GM23338 (cell line): ENCODE measurements around the gene EIF1AX.

Experiments used
- CREB1 ChIP-seq: fragments of 250-450 bp; sonication (Bioruptor Pico); IDR thresholded peaks from 2 replicates; pipeline ENCODE4 v1.5.0; 2020; ENCODE audit warnings: low read depth, mild to moderate bottlenecking, moderate library complexity
- CTCF ChIP-seq, 2 experiments: fragments of 200-600 bp in 1 of 2; sonication (generic) in 1 of 2; conservative IDR thresholded peaks; 2 replicates each; pipeline versions ENCODE4 v1.5.1 to v1.6.1; 2016 to 2017; ENCODE audit warnings: antibody characterized with exemption in 2 of 2, low read depth in 2 of 2, mild to moderate bottlenecking in 2 of 2, moderate library complexity in 1 of 2
- ETS1 ChIP-seq: IDR thresholded peaks from 2 replicates; pipeline ENCODE4 v1.6.1; 2016; ENCODE audit warnings: antibody characterized with exemption
- EZH2 ChIP-seq: fragments of 200-600 bp; sonication (generic); IDR thresholded peaks from one replicate; pipeline ENCODE4 v1.8.0; 2017; ENCODE audit warnings: antibody characterized with exemption, mild to moderate bottlenecking, low read depth; ENCODE audit not compliant: unreplicated experiment
- EZH2phosphoT487 ChIP-seq: fragments of 200-600 bp; sonication (generic); IDR thresholded peaks from one replicate; pipeline ENCODE4 v1.8.1; 2018; ENCODE audit warnings: antibody characterized with exemption; ENCODE audit not compliant: unreplicated experiment
- JUNB ChIP-seq: IDR thresholded peaks from one replicate; pipeline ENCODE4 v1.6.1; 2016; ENCODE audit warnings: antibody characterized with exemption; ENCODE audit not compliant: unreplicated experiment
- NANOG ChIP-seq: IDR thresholded peaks from 2 replicates; pipeline ENCODE4 v1.6.1; 2016; ENCODE audit warnings: antibody characterized with exemption, borderline replicate concordance
- POLR2AphosphoS5 ChIP-seq: IDR thresholded peaks from 2 replicates; pipeline ENCODE4 v1.6.1; 2016; ENCODE audit warnings: antibody characterized with exemption, low read depth
- REST ChIP-seq: IDR thresholded peaks from one replicate; pipeline ENCODE4 v1.6.1; 2018; ENCODE audit warnings: antibody characterized with exemption; ENCODE audit not compliant: unreplicated experiment
- STAT1 ChIP-seq: IDR thresholded peaks from one replicate; pipeline ENCODE4 v1.6.1; 2016; ENCODE audit warnings: antibody characterized with exemption; ENCODE audit not compliant: unreplicated experiment
- ZNF114 ChIP-seq: fragments of 250-450 bp; sonication (Bioruptor Pico); IDR thresholded peaks from 2 replicates; pipeline ENCODE4 v1.5.0; 2020; ENCODE audit warnings: mild to moderate bottlenecking, moderate library complexity
- ZNF331 ChIP-seq: fragments of 250-450 bp; sonication (Bioruptor Pico); IDR thresholded peaks from 2 replicates; pipeline ENCODE4 v1.5.0; 2020; ENCODE audit warnings: low read depth, mild to moderate bottlenecking, moderate library complexity
- TF ChIP-seq, protein P1 (sequence below): fragments of 250-450 bp; sonication (Bioruptor Pico); IDR thresholded peaks from 2 replicates; pipeline ENCODE4 v1.5.0; 2020; ENCODE audit warnings: mild to moderate bottlenecking, moderate library complexity

DNA sequence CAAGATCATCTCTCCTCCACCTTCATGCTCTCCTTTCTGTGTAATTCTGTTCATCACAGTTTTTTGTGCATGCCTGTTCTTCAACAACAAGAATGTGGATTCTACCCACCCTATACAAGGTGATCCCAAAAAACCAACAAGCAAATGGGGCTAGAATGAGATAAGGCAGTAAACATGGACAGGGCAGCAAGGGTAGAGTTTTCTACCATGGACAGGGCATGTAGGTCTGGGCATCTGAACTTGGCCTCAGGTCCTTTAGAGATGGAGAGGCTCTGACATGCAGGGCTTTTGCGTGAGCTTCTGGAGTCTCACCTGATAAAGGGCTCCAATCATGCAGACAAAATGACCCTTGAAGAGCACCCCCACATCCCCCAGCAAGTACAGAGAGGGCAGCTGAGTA lies 61.4 kb downstream of the EIF1AX start:
- no peak for TF ChIP-seq CREB1 (CRISPR knock-in tag)
- TF ChIP-seq CTCF (conservative IDR thresholded peaks at IDR 0.05; ENCODE audit: low read depth in 2 of 2) = no peak
- TF ChIP-seq EZH2 = no peak
- peak; percentile 35 for TF ChIP-seq REST
- no peak for TF ChIP-seq POLR2AphosphoS5
- TF ChIP-seq EZH2phosphoT487 = no peak
- no peak for TF ChIP-seq ETS1
- no peak for TF ChIP-seq ZNF331 (CRISPR knock-in tag)
- TF ChIP-seq, protein P1, sequence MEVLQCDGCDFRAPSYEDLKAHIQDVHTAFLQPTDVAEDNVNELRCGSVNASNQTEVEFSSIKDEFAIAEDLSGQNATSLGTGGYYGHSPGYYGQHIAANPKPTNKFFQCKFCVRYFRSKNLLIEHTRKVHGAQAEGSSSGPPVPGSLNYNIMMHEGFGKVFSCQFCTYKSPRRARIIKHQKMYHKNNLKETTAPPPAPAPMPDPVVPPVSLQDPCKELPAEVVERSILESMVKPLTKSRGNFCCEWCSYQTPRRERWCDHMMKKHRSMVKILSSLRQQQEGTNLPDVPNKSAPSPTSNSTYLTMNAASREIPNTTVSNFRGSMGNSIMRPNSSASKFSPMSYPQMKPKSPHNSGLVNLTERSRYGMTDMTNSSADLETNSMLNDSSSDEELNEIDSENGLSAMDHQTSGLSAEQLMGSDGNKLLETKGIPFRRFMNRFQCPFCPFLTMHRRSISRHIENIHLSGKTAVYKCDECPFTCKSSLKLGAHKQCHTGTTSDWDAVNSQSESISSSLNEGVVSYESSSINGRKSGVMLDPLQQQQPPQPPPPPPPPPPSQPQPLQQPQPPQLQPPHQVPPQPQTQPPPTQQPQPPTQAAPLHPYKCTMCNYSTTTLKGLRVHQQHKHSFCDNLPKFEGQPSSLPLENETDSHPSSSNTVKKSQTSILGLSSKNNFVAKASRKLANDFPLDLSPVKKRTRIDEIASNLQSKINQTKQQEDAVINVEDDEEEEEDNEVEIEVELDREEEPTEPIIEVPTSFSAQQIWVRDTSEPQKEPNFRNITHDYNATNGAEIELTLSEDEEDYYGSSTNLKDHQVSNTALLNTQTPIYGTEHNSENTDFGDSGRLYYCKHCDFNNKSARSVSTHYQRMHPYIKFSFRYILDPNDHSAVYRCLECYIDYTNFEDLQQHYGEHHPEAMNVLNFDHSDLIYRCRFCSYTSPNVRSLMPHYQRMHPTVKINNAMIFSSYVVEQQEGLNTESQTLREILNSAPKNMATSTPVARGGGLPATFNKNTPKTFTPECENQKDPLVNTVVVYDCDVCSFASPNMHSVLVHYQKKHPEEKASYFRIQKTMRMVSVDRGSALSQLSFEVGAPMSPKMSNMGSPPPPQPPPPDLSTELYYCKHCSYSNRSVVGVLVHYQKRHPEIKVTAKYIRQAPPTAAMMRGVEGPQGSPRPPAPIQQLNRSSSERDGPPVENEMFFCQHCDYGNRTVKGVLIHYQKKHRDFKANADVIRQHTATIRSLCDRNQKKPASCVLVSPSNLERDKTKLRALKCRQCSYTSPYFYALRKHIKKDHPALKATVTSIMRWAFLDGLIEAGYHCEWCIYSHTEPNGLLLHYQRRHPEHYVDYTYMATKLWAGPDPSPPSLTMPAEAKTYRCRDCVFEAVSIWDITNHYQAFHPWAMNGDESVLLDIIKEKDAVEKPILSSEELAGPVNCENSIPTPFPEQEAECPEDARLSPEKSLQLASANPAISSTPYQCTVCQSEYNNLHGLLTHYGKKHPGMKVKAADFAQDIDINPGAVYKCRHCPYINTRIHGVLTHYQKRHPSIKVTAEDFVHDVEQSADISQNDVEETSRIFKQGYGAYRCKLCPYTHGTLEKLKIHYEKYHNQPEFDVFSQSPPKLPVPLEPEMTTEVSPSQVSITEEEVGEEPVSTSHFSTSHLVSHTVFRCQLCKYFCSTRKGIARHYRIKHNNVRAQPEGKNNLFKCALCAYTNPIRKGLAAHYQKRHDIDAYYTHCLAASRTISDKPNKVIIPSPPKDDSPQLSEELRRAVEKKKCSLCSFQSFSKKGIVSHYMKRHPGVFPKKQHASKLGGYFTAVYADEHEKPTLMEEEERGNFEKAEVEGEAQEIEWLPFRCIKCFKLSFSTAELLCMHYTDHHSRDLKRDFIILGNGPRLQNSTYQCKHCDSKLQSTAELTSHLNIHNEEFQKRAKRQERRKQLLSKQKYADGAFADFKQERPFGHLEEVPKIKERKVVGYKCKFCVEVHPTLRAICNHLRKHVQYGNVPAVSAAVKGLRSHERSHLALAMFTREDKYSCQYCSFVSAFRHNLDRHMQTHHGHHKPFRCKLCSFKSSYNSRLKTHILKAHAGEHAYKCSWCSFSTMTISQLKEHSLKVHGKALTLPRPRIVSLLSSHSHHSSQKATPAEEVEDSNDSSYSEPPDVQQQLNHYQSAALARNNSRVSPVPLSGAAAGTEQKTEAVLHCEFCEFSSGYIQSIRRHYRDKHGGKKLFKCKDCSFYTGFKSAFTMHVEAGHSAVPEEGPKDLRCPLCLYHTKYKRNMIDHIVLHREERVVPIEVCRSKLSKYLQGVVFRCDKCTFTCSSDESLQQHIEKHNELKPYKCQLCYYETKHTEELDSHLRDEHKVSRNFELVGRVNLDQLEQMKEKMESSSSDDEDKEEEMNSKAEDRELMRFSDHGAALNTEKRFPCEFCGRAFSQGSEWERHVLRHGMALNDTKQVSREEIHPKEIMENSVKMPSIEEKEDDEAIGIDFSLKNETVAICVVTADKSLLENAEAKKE (CRISPR knock-in tag) = no peak
- TF ChIP-seq NANOG = no peak
- TF ChIP-seq JUNB = no peak
- TF ChIP-seq STAT1 = no peak
- TF ChIP-seq ZNF114 (CRISPR knock-in tag) = no peak
